Activated CD8-positive, alpha-beta memory T cell treated with anti-CD3 and anti-CD28 coated beads for 48 hours (primary cell): ENCODE results near the gene SNAI1.

Experiments
- DNase-seq, 3 experiments: peaks; one replicate each; pipeline ENCODE4 v3.0.0-alpha.2; 2020; ENCODE audit warnings: low read depth in 2 of 3, low spot score in 2 of 3

The SNAI1 gene

DNA sequence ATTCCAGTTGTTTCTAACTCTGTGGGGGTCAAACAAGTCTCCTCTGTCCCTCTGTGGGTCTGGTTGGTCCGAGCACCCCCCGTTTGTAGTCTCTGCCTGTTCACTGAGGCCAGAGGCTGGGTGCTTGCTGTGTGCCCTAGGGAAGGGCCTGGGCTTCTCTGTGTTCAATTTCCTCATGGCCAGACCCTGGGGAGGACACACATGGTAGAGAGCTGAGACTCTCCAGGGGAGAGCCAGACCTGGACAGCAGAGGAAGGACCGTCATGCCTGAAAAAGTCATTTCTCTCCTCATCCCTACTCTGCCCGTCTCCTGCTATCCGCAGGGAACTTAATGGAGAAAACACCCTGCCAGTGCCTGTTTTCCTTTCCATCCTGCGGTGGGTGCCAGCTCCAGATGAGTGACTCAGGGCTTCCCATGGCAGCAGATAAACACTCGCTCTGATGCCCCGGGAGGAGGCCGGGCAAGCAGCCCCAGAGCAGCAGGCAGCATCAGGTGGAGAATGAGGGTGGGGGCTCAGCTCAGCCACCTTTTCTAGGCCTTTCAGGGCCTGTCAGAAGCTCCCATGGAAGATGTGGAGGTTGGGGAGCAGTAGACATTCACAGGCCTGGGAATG is 51.9 kb downstream of the SNAI1 start:
- DNase-seq, result no peak

GRCh38 chr20:50036703-50037102 is 53.9 kb downstream of the SNAI1 start:
- no peak for DNase-seq

GRCh38 chr20:50037123-50037522 is 54.3 kb downstream of the SNAI1 start:
- DNase-seq, result no peak

GRCh38 chr20:50037575-50037974 is 54.8 kb downstream of the SNAI1 start:
- no peak for DNase-seq

DNA sequence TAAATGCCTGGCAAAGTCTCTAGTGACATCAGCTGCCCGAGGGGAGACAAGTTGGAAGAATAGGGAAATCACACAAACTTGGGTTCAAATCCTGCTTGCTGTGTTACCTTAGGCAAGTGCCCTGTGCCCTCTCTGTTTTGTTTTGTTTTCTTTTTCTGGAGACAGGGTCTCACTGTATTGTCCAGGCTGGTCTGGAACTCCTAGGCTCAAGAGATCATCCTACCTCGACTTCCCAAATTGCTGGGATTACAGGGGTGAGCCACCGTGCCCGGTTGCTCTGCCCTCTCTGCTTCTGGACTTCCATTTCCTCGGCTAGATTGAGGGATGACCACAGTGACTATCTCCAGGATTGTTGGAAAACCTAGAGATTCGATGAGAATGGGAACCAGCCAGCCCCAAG is 55.4 kb downstream of the SNAI1 start:
- no peak for DNase-seq
